Peyer's patch (tissue), 4 donors: Measurements from ENCODE around the gene KIF7. TPM values are rescaled to one million over a fixed set of nuclear protein-coding genes. Genes with fewer than 3 reads are reported as not detected.

Experiments used
- DNase-seq, 3 donors: peaks; one replicate each; pipeline ENCODE4 v3.0.0-alpha.2; 2017 to 2019
- H3K27ac ChIP-seq, 4 donors: fragments of 200-600 bp; sonication (generic); one replicate each; pipeline ENCODE4 v1.5.1; 2016 to 2019
- H3K27me3 ChIP-seq, 2 donors: fragments of 200-600 bp; sonication (generic); one replicate each; pipeline ENCODE4 v1.5.1; 2019
- H3K36me3 ChIP-seq, 3 donors: fragments of 200-600 bp; sonication (generic); one replicate each; pipeline ENCODE4 v1.5.1; 2016 to 2019
- H3K4me1 ChIP-seq, 4 donors: fragments of 200-600 bp; sonication (generic); one replicate each; pipeline ENCODE4 v1.5.1; 2016 to 2019
- H3K4me3 ChIP-seq, 4 donors: fragments of 200-600 bp; sonication (generic); 1 replicate in 3 of 4; 2 replicates in 1 of 4; pipeline ENCODE4 v1.5.1; 2016 to 2019; ENCODE audit warnings: mild to moderate bottlenecking in 1 of 4
- H3K9me3 ChIP-seq, 4 donors: fragments of 200-600 bp; sonication (generic); one replicate each; pipeline ENCODE4 v1.5.1; 2016 to 2019; ENCODE audit warnings: mild to moderate bottlenecking in 1 of 4
- POLR2A ChIP-seq, 2 donors: fragments of 450-650 bp; IDR thresholded peaks; one replicate each; pipeline ENCODE4 v1.5.1; 2017; ENCODE audit warnings: antibody characterized with exemption in 2 of 2, mild to moderate bottlenecking in 2 of 2, moderate library complexity in 2 of 2
- total RNA-seq, 4 donors: library from RNA; depleted of rRNA; stranded (reverse); fragments of >200 nt; gene quantifications; one replicate each; pipeline ENCODE4 v1.1.0, GENCODE V29; 2016
- TF ChIP-seq, protein P1 (sequence below), 6 experiments: fragments of 450-650 bp in 4 of 6; fragments of 200-600 bp in 2 of 6; sonication (generic) in 1 of 6; IDR thresholded peaks; one replicate each; pipeline ENCODE4 v1.5.1; 2017 to 2019; ENCODE audit warnings: antibody characterized with exemption in 6 of 6, mild to moderate bottlenecking in 3 of 6, moderate library complexity in 1 of 6

Gene KIF7
- total RNA-seq, 4 donors from 2014 or later, result 1.1 to 13.2 (median 2.3) TPM

DNA sequence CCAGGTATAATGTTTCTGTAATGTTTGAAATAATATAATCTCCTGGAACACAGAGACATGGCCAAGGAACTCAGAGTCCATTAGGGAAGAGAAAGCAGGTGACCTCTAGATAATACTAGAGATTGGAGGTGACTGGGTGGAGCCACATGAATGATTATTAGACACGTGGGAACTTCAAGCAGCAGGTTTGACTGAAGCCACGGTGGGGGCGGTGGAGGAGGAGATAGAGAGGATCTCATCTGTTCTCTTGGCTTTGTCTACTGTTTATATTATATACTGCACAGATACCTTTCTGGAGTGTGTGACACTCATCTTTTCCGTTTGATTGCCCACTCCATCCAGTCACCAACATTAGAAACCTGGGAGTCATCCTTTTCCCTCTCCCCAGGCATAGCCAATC lies 33.7 kb downstream of the KIF7 start:
- H3K9me3 ChIP-seq, result no peaks in the 10 kb centered on the region
- no peak overlapping the region for H3K4me3 ChIP-seq
- no peaks in the 10 kb centered on the region for H3K36me3 ChIP-seq
- no peak for TF ChIP-seq POLR2A (IDR thresholded peaks at IDR 0.05)
- TF ChIP-seq, protein P1, sequence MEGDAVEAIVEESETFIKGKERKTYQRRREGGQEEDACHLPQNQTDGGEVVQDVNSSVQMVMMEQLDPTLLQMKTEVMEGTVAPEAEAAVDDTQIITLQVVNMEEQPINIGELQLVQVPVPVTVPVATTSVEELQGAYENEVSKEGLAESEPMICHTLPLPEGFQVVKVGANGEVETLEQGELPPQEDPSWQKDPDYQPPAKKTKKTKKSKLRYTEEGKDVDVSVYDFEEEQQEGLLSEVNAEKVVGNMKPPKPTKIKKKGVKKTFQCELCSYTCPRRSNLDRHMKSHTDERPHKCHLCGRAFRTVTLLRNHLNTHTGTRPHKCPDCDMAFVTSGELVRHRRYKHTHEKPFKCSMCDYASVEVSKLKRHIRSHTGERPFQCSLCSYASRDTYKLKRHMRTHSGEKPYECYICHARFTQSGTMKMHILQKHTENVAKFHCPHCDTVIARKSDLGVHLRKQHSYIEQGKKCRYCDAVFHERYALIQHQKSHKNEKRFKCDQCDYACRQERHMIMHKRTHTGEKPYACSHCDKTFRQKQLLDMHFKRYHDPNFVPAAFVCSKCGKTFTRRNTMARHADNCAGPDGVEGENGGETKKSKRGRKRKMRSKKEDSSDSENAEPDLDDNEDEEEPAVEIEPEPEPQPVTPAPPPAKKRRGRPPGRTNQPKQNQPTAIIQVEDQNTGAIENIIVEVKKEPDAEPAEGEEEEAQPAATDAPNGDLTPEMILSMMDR (IDR thresholded peaks at IDR 0.05), result no peak
- H3K4me1 ChIP-seq, result no peaks in the 10 kb centered on the region
- no peak overlapping the region for H3K27ac ChIP-seq
- no peak for DNase-seq
- no peaks in the 10 kb centered on the region for H3K27me3 ChIP-seq

DNA sequence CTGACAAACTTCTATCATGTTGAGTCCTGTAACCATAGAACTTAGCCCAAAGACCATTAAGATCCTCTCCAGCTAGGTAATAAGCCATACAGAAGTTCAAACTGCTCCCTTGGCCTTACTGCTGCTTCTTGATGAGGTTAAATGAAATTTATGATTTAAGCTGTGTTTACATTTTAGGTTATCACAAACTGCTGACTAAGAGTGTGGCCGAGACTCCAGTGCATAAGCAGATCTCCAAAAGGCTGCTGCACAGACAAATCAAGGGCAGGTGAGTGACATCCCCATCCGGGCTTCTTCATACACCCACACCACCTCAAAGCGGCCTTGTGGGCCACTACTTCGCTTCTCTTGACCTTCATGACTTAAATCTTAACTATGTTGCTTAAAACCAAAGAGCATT lies 39.0 kb downstream of the KIF7 start:
- H3K27me3 ChIP-seq, result no peaks in the 10 kb centered on the region
- H3K36me3 ChIP-seq, result no peaks in the 10 kb centered on the region
- H3K9me3 ChIP-seq, result no peaks in the 10 kb centered on the region
- H3K27ac ChIP-seq, result no peak overlapping the region
- H3K4me3 ChIP-seq, result no peak overlapping the region
- DNase-seq, result no peak
- H3K4me1 ChIP-seq, result no peaks in the 10 kb centered on the region
- no peak for TF ChIP-seq POLR2A (IDR thresholded peaks at IDR 0.05)

DNA sequence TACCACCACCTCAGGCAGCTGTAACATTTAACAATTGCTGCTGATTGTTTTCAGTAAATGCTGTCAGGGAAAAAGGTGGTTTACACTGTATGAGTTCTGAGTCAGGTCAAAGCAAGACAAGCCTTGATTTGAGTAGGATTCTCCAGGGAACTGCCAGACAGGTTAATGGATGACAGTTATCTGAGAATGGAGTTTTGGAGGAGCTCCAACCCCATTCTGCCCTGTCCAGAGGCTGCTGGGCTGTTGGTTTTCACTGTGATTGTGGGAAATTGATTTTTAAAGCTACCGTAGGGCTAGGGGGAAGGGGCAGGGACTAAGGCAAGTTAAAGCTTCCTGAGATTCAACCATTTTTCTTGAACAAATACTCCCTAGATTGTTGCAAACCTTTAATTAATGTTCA lies 40.1 kb downstream of the KIF7 start:
- H3K27me3 ChIP-seq, result no peaks in the 10 kb centered on the region
- DNase-seq, result no peak
- no peaks in the 10 kb centered on the region for H3K4me1 ChIP-seq
- H3K4me3 ChIP-seq, result no peak overlapping the region
- H3K9me3 ChIP-seq, result no peaks in the 10 kb centered on the region
- TF ChIP-seq, protein P1 (IDR thresholded peaks at IDR 0.05), result no peak
- no peak for TF ChIP-seq POLR2A (IDR thresholded peaks at IDR 0.05)
- no peaks in the 10 kb centered on the region for H3K36me3 ChIP-seq
- no peak overlapping the region for H3K27ac ChIP-seq

DNA sequence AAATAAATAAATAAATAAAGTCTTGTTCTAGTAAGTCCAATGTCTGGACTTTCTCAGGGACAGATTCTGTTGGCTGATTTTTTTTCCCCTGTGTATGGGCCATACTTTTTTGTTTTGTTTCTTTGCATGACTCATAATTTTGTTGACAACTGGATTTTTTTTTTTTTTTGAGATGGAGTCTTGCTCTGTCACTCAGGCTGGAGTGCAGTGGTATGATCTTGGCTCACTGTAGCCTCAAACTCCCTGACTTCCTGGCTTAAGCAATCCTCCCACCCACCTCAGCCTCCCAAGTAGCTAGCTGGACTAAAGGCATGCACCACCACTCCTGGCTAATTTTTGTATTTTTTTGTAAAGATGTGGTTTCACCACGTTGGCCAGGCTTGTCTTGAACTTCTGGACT lies 41.1 kb downstream of the KIF7 start:
- no peaks in the 10 kb centered on the region for H3K36me3 ChIP-seq
- no peaks in the 10 kb centered on the region for H3K4me1 ChIP-seq
- H3K9me3 ChIP-seq, result no peaks in the 10 kb centered on the region
- DNase-seq, result no peak
- no peak overlapping the region for H3K4me3 ChIP-seq
- H3K27me3 ChIP-seq, result no peaks in the 10 kb centered on the region
- no peak for TF ChIP-seq POLR2A (IDR thresholded peaks at IDR 0.05)
- TF ChIP-seq, protein P1 (IDR thresholded peaks at IDR 0.05), result no peak
- no peak overlapping the region for H3K27ac ChIP-seq

DNA sequence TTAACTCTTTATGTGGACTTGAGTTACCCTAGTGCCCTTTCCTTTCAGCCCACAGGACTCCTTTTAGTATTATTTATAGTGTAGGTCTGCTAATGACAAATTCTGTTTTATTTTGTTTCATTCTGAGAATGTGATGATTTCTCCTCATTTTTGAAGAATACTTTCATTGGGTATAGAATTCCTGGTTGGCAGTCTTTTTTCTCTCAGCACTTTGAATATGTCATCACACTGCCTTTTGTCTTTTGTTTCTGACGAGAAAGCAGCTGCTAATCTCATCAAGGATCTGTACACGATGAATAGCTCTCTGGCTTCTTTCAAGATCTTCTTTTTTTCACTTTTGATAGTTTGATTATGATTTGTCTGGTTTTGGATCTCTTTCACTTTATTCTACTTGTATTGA lies 42.2 kb downstream of the KIF7 start:
- H3K4me3 ChIP-seq, result no peak overlapping the region
- DNase-seq, result no peak
- H3K27me3 ChIP-seq, result no peaks in the 10 kb centered on the region
- TF ChIP-seq POLR2A (IDR thresholded peaks at IDR 0.05), result no peak
- TF ChIP-seq, protein P1 (IDR thresholded peaks at IDR 0.05), result no peak
- no peak overlapping the region for H3K27ac ChIP-seq
- no peaks in the 10 kb centered on the region for H3K36me3 ChIP-seq
- H3K4me1 ChIP-seq, result no peaks in the 10 kb centered on the region
- H3K9me3 ChIP-seq, result no peaks in the 10 kb centered on the region

DNA sequence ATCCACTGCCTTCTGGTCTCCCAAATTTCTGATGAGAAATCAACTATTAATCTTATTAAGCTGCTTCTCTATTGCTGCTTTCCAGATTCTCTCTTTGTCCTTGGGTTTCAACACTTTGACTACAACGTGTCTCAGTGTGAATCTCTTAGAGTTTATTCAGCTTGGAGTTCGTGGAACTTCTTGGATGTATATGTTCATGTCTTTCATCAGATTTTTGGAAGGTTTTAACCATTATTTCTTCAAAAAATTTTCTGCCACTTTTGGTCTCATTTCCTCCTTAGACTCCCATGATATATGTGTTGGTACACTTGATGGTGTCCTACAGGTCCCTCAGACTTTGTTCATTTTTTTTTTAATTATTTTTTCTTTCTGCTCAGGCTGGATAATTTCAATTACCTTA lies 44.0 kb downstream of the KIF7 start:
- Histone ChIP-seq H3K27me3 (no peaks in the 10 kb centered on the region), H3K9me3 (no peaks in the 10 kb centered on the region), H3K4me3 (no peak overlapping the region), H3K36me3 (no peaks in the 10 kb centered on the region), H3K27ac (no peak overlapping the region), H3K4me1 (no peaks in the 10 kb centered on the region)
- DNase-seq, result no peak
- no peak for TF ChIP-seq POLR2A (IDR thresholded peaks at IDR 0.05)
- TF ChIP-seq, protein P1 (IDR thresholded peaks at IDR 0.05), result no peak
